HG03457 (cell line): ENCODE measurements around the gene TANGO6.
"Not testable (repeated sequence)": the region's sequence is repeated elsewhere in the genome, so short reads cannot be mapped to it uniquely, and the experiment has no call there.

Experiments used
- ATAC-seq: cut with Tn5 transposase; IDR thresholded peaks from one replicate; pipeline ENCODE4 v1.9.1; 2021; ENCODE audit warnings: moderate number of reproducible peaks; ENCODE audit not compliant: unreplicated experiment

The TANGO6 gene

GRCh38 chr16:68960910-68961309 is 117.6 kb downstream of the TANGO6 start:
- no peak for ATAC-seq

- ATAC-seq = no peak
Measured at GRCh38 chr16:68961778-68962402, 118.6 kb downstream of the TANGO6 start.

- no peak for ATAC-seq
Measured at GRCh38 chr16:68969338-68969737, 126.0 kb downstream of the TANGO6 start.

GRCh38 chr16:68972013-68972412 is 128.7 kb downstream of the TANGO6 start:
- ATAC-seq = no peak

GRCh38 chr16:68972720-68973119 is 129.4 kb downstream of the TANGO6 start:
- ATAC-seq = no peak

- ATAC-seq = no peak
Measured at GRCh38 chr16:68973611-68974120, 130.3 kb downstream of the TANGO6 start.

GRCh38 chr16:68978303-68978954 is 135.1 kb downstream of the TANGO6 start:
- no peak for ATAC-seq

GRCh38 chr16:68980695-68981315 is 137.5 kb downstream of the TANGO6 start:
- ATAC-seq = no peak

- no peak for ATAC-seq
Measured at GRCh38 chr16:68981971-68982370, 138.6 kb downstream of the TANGO6 start.

GRCh38 chr16:68984467-68984866 is 141.1 kb downstream of the TANGO6 start:
- ATAC-seq = no peak

- no peak for ATAC-seq
Measured at GRCh38 chr16:68985268-68985667, 141.9 kb downstream of the TANGO6 start.

- no peak for ATAC-seq
Measured at GRCh38 chr16:68985855-68986254, 142.5 kb downstream of the TANGO6 start.

- no peak for ATAC-seq
Measured at GRCh38 chr16:68987734-68988457, 144.6 kb downstream of the TANGO6 start.

- ATAC-seq = not testable (repeated sequence)
Measured at GRCh38 chr16:68990172-68990845, 147.0 kb downstream of the TANGO6 start.

GRCh38 chr16:68991075-68991474 is 147.7 kb downstream of the TANGO6 start:
- no peak for ATAC-seq

GRCh38 chr16:68992521-68992920 is 149.2 kb downstream of the TANGO6 start:
- ATAC-seq = no peak

GRCh38 chr16:68993456-68993855 is 150.1 kb downstream of the TANGO6 start:
- ATAC-seq = no peak

- ATAC-seq = no peak
Measured at GRCh38 chr16:68993885-68994284, 150.6 kb downstream of the TANGO6 start.

GRCh38 chr16:68994324-68994723 is 151.0 kb downstream of the TANGO6 start:
- ATAC-seq = no peak

- no peak for ATAC-seq
Measured at GRCh38 chr16:68995011-68995504, 151.7 kb downstream of the TANGO6 start.

- ATAC-seq = no peak
Measured at GRCh38 chr16:68997564-68997963, 154.2 kb downstream of the TANGO6 start.
